Stimulated activated CD8-positive, alpha-beta memory T cell treated with anti-CD3 and anti-CD28 coated beads, Interleukin-12 subunit alpha, Interleukin-12 subunit beta, amount 100 ng/mL, for 1 hour (primary cell): ENCODE results near the gene RLBP1.
"Not testable (repeated sequence)": the region's sequence is repeated elsewhere in the genome, so short reads cannot be mapped to it uniquely, and the experiment has no call there.

Experiments
- DNase-seq: peaks from one replicate; pipeline ENCODE4 v3.0.0-alpha.2; 2020; ENCODE audit warnings: low read depth

The RLBP1 gene

DNA sequence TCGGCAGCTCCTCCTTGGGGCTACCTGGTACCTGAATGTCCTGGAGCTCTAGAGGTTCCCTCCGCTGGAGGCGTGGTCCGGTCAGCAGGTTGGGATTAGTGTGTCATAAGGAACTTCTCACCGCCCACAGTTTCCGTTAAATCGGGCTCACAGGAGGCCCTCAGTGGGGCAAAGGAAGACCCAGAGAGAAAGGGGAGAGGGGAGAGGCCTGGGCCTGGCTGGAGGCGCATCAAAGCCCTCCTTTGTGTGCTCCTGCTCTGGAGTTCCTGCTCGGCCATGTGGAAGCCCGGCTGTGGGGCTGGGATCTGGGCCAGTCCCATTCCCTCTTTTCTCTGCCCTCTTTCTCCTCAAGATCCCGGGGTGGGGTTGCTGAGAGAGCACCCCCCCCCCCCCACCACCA lies at the start of gene RLBP1:
Gene RLBP1, minus strand, starts transcription at position 37 of the 400 bp plus-strand sequence. CDS start 2,604 bp downstream, outside the sequence.
- no peak for DNase-seq

DNA sequence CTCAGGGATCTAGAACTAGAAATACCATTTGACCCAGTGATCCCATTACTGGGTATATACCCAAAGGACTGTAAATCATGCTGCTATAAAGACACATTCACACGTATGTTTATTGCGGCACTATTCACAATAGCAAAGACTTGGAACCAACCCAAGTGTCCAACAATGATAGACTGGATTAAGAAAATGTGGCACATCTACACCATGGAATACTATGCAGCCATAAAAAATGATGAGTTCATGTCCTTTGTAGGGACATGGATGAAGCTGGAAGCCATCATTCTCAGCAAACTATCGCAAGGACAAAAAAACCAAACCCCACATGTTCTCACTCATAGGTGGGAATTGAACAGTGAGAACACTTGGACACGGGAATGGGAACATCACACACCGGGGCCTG lies 28.8 kb upstream of the RLBP1 start:
- DNase-seq: not testable (repeated sequence)

DNA sequence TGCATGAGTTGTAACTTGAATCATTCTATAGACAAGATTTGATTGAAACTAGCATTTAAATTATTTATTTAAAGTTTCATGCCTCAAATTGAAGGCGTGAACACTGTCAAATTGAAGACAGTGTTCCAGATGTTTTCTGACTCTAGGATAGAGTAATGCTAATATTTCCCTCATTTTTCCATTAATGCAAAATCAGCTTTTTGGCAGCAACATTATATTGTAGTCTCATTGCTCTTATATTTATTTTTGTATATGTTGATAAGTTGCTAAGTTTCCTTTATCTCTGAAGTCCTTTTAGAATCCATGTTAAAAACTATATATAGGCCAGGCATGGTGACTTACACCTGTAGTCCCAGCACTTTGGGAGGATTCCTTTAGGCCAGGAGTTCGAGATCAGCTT lies 27.2 kb upstream of the RLBP1 start:
- no peak for DNase-seq

DNA sequence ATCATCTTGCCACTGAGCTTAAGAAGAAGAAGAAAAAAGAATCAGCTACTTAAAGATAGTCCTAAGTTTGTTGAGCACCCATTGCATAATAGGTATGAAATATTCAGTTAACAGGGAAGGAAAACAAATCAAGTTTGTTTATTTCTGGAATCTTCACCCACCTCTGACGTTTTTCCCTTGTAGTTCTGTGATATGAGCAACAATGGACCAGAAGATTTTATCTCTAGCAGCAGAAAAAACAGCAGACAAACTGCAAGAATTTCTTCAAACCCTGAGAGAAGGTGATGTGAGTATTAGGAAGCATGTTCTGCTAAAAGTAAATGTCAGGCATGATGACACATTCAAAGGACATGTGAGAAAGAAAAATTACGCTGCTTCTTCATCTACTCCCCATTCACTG lies 26.1 kb upstream of the RLBP1 start:
- DNase-seq: no peak

DNA sequence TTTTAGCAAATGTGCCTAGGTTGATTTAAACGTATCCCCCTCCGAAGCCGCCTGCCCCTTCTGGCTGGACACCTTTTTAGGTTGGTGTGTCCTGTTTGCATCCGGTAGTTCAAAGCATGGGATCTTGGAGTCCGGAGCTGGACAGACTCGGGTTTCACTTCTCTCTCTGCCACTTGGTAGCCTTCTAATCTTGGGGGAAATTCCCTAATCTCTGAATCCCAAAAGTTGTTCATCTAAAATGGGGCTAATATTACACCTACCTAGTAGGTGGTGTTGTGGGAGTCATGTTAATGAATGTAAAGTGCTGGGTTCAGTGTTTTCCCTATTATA lies 23.2 kb upstream of the RLBP1 start:
- DNase-seq: no peak

DNA sequence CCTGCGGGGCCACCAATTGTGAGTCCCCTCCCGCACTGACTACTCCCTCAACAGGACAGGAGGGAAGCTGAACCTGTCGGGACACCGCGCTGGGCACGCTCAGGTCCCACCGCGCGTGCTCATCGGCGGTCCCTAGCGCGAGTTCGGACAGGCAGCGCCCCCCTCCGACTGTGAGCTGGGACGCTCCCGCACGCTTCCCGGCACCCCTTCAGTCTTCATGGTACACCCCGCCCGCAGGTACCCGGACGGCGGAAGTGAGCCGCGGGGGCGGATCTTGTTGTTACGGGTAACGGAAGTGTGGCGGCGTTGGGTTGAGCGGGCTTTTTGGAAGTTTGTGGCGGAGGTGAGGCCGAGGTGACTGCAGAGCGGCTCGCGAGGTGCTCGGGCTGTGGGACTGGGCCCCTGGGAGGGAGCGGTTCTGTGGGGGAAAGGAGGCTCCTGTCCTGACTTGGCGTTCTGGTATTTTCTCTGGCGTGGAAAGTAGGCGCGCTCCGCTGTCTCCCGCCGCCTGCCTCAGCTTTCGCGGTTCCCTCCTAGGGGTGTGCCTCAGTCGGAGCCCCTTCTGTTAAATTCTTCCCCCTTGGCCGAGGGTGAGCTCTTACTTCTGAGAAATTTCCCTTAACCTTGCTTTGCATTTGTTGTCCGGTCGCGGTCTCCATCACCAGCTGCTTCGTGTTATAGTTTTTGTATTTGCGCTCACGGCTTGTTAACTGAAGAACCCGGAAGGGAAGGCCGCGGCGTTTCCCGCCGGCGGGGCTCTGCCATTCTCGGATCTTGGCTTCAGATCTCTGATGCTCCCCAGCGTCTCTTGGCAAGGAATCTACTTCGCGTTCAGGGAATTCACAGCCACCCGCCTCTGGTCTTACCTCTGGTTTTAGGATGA lies 22.6 kb upstream of the RLBP1 start, which contains the start of gene FANCI:
Gene FANCI, plus strand, starts transcription at position 289 of the 883 bp plus-strand sequence. CDS start 3,669 bp downstream, outside the sequence.
- DNase-seq: peak; percentile 95

DNA sequence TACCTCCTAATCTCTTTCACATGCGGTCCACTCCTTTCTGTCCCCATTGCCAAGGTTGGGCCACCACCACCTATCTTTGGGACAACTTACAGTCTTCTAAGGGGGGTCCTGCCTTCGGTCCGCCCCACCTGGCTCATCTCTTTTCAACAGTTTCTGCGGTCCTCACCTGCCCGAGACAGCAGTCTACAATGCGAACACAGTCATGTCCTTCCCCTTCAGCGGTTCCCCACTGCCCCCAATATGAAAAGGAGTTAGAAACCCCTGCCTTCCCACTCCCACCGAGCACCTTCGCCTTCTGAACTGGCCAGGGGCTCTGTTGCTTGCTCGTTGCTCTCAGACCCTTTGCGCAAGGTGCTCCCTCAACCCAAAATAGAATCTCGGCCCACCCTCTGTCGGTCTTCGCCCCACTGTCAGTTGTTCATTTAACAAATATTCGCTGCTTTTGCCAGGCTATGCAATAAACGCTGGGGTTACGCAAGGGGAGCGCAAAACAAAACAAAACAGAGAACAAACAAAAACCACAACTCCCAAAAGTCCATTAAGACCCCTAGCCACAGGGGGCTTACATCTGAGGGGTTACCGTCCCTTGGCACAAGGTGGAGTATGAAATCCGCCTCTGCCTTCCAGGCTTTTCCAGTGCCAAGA lies 21.8 kb upstream of the RLBP1 start:
- DNase-seq: no peak

DNA sequence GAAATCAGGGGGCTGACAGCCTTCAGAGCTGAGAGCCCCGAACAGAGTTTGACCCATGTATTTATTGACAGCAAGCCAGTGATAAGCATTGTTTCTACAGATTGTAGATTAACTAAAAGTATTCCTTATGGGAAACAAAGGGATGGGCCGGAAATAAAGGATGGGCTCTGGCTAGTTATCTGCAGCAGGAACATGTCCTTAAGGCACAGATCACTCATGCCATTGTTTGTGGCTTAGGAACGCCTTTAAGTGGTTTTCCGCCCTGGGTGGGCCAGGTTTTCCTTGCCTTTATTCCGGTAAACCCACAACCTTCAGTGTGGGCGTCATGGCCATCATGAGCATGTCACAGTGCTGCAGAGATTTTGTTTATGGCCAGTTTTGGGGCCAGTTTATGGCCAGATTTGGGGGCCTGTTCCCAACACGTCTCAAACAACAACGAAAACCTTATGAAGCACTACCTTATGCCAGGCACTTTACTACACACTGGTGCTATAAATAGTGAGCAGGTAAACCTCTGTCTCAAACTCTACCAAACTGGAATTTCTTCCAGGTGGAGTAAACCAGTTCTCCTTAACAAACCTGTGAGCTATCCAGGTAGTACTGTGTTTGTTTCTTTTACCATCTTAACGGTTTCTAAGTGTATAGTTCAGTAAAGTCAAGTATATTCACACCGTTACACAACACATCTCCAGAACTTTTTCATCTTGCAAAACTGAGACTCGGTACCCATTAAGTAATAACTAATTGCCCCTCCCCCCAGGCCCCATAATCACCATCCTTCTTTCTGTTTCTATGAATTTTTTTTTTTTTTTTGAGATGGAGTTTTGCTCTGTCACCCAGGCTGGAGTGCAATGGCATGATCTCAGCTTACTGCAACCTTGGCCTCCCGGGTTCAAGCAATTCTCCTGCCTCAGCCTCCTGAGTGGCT lies 18.8 kb upstream of the RLBP1 start:
- not testable (repeated sequence) for DNase-seq

DNA sequence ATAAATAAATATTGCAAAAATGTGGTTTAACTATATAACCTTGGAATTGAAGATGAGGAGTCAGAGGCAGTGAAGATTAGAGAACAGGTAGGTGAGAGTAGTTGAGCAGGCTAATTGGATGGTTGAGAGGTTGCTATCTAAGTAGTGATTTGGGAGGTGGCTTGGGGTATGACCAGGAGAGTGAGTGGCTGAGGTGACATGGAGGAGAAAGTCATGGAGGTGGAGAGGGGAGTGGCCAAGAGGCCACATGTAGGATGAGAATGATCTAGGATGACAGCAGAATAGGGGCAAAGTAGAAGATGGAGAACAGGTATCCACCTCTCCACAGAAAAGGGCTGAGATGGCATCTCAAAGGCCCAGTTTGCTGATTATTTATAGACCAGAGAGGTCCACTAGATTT lies 10.5 kb upstream of the RLBP1 start:
- no peak for DNase-seq

DNA sequence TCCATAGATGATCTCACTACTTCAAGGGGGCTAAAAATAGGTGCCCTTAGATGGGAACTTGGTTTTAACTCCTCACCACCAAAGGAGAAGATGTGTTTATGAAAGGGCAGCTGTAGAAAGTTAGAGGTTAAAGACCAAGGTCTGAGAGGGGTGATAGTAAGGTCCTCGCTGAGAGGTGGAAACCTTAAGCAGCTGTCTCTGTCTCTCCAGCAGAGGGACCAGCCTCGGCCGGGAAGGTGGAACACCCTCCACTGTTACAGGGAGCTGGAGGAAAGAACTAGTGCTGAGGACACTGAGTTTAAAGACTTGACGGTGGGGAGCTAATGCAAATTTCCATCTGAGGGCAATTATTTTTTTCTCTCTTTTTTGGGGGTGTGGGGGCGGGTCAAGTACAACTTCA lies 8.9 kb upstream of the RLBP1 start:
- no peak for DNase-seq

DNA sequence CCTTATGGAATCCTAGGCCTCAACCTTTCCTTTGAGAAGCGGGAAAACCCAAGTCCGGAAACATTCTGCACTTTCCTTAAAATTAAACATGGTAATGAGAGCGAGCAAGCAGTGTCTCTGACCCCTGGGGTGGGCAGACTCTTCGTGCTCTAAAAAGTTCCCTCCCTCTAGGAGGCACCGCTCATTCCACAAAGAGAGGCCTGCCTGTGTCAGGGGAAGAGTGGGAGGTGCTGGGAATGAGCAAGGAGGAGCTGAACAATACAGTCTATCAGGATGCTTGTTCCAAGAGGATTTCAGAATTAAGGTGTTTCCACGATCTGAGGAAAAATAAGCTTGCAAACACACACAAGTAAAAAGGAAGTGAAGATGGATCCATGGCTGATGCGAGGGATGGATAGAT lies 6.0 kb upstream of the RLBP1 start:
- no peak for DNase-seq

DNA sequence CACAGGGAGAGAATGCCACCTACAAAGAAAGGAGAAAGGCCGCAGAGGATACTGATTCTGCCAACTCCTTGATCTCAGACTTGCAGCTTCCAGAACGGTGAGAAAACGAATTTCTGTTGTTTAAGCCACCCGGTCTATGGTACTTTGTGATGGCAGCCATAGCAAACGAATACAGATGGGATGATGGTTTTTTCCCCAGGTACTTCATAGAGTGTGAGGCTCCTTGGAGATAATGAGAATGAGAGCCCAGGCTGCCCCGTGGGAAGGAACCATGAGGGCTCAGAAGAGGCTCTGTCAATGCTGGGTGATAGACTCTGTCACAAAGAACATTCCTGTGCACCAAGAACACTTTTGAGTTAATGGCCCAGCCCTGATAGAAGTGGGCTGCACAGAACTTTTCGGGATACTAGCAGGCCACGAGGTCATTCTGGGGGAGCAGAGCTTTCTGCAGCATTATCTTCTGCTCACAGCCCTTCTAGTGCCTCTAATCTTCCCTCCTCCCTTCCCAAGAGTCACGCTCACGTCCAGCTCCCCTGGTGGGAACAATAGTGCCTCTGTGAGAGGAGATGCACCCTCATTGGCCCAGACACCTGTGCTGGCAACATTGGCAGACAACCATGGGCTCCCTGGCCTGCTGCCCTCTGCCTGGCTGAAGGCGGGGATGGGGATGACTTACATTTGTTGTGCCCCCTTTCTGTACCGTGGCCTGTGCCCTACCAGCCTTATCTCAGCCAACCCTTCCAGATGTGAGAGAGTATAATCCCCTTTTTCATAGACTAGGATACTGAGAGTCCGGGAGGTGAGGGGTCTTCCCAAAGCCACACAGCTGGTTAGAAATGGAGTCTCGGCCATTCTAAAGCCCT lies 5.2 kb upstream of the RLBP1 start:
- DNase-seq: no peak

DNA sequence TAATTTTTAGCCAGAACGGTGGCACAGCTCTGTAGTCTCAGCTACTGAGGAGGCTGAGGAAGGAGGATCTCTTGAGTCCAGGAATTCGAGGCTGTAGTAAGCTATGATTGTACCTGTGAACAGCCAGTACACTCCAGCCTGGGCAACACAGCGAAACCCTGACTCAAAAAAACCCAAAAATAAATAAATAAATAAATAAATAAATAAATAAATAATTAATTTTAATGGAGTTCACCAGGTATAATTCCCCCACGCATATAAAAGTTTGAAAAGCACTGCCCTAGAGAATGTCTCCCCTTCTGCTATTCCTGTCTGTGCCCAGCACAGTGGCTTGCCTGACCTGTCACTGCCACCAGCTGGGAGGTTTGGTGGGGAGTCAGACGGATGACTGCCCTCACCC lies 4.2 kb upstream of the RLBP1 start:
- no peak for DNase-seq

DNA sequence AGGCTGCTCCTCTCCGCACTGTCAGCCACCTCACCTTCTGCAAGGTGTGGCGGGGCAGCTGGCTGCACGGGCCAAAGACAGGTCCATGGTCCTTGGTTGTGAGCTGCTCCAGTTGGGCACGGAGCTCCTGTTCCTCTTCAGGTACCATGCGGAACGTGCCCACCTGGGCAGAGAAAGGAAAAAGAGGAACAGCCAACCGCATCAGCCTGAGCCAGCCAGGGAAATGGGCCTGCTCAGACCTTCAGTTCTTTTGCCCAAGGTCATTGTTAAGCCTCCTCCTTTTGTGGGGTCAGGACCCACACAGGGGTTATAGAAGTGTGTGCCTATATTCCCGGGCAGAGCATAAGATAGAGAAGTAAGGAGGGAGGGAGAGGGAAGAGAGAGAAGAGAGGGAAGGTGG lies 2.8 kb downstream of the RLBP1 start:
- DNase-seq: no peak

DNA sequence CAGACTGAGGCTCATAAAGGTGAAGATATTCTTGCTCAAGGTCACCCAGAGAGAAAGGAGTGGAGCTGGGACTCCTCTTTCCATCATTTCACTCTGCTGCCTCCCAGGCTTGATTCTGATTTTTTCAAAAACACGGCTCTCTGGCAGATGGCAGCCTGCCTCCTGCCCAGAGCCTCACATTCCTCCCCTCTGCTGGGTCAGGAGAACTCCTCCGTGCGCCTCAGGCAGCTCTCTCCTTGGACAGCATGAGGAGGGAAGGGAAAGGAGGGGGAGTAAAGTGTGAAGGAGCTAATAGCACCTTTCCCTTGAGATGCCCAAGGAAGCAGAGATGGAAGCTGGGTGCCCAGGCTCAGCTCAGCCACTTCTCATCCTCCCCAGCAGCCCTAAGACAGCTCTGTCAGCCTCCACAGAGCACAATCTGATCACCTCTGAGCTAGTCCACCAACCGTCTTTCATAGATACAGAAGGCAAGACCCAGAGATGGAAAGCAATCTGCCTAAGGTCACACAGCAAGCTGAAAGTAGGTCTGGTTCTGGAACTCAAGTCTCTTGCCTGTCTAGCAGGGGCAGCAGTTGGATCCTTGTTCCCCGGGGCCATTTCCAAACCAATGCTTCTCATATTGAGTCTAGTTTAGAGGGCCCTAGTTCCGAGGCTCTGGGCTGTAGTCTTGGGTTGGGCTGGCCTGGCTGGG lies 3.5 kb downstream of the RLBP1 start:
- no peak for DNase-seq

DNA sequence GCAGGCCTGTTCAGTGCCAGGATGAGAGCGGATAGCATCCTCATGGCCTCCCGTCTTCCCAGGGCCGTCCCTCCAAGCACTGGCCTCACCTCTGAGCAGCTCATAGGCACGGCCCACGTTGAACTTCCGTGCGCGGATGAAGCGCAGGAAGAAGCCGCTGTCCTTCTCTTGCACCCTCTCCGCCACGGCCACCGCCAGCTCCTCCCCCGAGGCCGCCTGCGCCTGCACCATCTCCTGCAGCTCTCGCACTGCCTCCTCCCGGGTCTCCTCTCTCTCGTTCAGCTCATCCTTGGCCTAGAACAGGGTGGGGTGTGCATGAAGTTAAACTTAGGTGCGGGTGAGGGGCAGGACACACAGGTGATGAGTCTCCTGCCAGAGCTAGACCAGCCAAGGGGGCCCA lies 4.3 kb downstream of the RLBP1 start:
- DNase-seq: no peak

DNA sequence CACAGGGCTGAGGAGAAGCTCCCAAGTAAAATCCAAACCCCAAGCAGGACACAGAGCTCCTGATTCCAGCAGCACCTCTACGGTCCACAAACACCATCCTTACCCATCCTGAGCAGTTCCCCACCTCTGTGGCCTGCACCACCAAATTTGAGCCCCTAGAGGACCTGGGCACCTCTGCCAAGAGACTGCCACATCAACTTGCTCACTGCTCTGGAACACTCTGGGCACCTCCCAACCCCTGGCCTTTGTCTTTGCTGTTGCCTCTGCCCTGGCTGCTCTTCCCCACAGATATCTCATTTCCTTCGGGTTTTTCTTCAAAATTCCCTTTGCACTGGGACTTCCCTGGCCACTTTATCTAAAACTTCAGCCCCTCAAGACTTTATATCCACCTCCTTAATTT lies 5.8 kb downstream of the RLBP1 start:
- DNase-seq: no peak

DNA sequence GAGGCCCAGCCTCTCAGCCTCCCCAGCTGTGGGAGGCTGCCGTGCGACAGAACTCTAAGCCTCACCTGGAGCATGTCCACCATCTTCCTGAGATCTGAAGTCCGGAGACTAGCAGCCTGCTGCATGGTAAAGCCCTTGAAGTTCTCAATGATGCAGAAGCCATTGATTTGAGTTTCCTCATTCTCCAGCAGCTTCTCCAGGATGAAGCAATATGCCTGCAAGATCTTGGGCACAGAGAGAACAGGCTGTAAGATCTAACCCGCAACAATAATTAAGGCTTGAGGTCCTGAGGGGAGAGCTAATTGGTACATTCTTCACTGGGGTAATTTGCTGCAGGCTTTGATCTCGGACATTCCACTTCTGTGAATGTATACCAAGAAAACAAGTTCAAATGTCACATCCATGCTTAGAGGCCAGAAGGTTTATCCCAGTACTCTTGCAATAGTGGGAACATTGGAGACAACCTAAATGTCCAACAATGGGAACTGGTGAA lies 9.7 kb downstream of the RLBP1 start:
- no peak for DNase-seq

DNA sequence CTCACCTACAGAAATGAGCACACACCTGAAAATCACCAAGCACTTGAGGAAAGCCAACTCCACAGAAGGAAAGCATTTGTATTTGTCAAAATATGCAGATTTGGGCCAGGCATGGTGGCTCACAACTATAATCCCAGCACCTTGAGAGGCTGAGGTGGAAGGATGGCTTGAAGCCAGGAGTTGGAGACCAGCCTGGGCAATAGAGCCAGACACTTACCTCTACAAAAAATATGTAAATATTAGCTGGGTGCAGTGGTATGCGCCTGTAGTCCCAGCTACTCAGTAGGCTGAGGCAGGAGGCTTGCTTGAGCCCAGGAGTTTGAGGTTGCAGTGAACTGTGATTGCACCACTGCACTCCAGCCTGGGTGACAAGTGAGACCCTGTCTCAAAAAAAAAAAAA lies 12.3 kb downstream of the RLBP1 start:
- no peak for DNase-seq

DNA sequence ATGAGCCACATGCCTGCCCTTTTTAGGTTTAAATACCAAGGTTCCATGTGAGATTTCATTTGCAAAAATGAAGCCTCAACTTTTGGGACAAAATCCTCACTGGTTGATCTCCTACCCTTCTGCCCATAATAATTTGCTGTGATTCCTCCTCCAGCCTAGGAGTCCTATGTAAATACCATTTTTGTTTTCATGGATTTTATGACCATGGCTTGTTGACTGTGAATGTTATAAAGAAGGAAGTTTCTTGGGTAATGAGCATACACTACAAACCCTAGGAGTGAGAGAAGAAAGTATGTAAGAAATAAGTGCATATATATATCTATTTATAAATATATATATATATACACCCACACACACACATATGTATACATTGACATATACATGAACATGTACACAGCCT lies 13.1 kb downstream of the RLBP1 start:
- no peak for DNase-seq

DNA sequence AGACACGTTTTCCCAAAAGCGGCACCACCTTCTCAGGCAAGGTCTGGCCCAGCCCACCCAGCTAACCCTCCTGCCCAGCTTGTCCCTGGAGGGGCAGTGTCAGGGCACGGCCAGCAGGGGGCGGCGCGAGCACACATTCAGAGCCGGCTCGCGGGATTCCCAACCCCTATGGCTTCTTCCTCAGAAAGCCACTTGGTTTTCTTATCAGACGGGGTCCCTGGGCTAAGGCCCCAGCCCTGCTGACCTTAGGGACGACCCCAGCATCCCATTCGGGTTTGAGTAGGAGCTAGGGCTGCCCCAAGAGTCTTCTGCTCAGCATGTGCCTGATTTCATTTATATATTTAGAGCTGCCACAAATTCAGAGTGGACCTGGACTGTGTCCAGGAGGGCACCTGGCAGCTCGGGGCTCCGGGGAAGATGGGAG lies 14.5 kb downstream of the RLBP1 start:
- peak; percentile 49 for DNase-seq
